GM21381 (cell line): ENCODE measurements around the gene RAB11FIP5.
"Not testable (repeated sequence)": the region's sequence is repeated elsewhere in the genome, so short reads cannot be mapped to it uniquely, and the experiment has no call there.

Experiments
- ATAC-seq: cut with Tn5 transposase; IDR thresholded peaks from one replicate; pipeline ENCODE4 v1.9.1; 2021; ENCODE audit warnings: mild to moderate bottlenecking, moderate library complexity; ENCODE audit not compliant: unreplicated experiment

The RAB11FIP5 gene

GRCh38 chr2:73110168-73111072, 2.3 kb downstream of the RAB11FIP5 start:
- no peak for ATAC-seq

- ATAC-seq, result no peak
Measured at GRCh38 chr2:73109431-73110167, 3.1 kb downstream of the RAB11FIP5 start.

- ATAC-seq, result no peak
Measured at GRCh38 chr2:73107211-73107926, 5.4 kb downstream of the RAB11FIP5 start.

GRCh38 chr2:73106791-73107190, 6.0 kb downstream of the RAB11FIP5 start:
- ATAC-seq, result no peak

GRCh38 chr2:73105511-73105971, 7.2 kb downstream of the RAB11FIP5 start:
- no peak for ATAC-seq

- no peak for ATAC-seq
Measured at GRCh38 chr2:73104933-73105332, 7.8 kb downstream of the RAB11FIP5 start.

GRCh38 chr2:73103018-73103542, 9.7 kb downstream of the RAB11FIP5 start:
- ATAC-seq, result no peak

GRCh38 chr2:73101626-73102256, 11.0 kb downstream of the RAB11FIP5 start:
- ATAC-seq, result no peak

GRCh38 chr2:73100956-73101355, 11.8 kb downstream of the RAB11FIP5 start:
- ATAC-seq, result no peak

GRCh38 chr2:73099486-73099885, 13.3 kb downstream of the RAB11FIP5 start:
- no peak for ATAC-seq

GRCh38 chr2:73095910-73096309, 16.8 kb downstream of the RAB11FIP5 start:
- ATAC-seq, result no peak

- ATAC-seq, result not testable (repeated sequence)
Measured at GRCh38 chr2:73093601-73094218, 19.0 kb downstream of the RAB11FIP5 start.

- no peak for ATAC-seq
Measured at GRCh38 chr2:73092146-73092783, 20.5 kb downstream of the RAB11FIP5 start.

- ATAC-seq, result no peak
Measured at GRCh38 chr2:73091696-73092095, 21.1 kb downstream of the RAB11FIP5 start.

GRCh38 chr2:73091164-73091563, 21.6 kb downstream of the RAB11FIP5 start:
- no peak for ATAC-seq

GRCh38 chr2:73089270-73090030, 23.3 kb downstream of the RAB11FIP5 start:
- ATAC-seq, result no peak

GRCh38 chr2:73088703-73089102, 24.0 kb downstream of the RAB11FIP5 start:
- no peak for ATAC-seq

- no peak for ATAC-seq
Measured at GRCh38 chr2:73088211-73088610, 24.5 kb downstream of the RAB11FIP5 start.

- no peak for ATAC-seq
Measured at GRCh38 chr2:73087311-73087710, 25.4 kb downstream of the RAB11FIP5 start.
